MM.1S (cell line): Measurements from ENCODE around the gene SS18L1.

Source experiments
- DNase-seq: peaks from one replicate; pipeline ENCODE4 v3.0.0-alpha.2; 2015
- H2AFZ ChIP-seq: fragments of 300-600 bp; sonication (generic); 2 replicates; pipeline ENCODE4 v1.6.0; 2016; ENCODE audit warnings: antibody characterized with exemption, low read length
- H3F3A ChIP-seq: fragments of 300-600 bp; sonication (generic); 2 replicates; pipeline ENCODE4 v1.6.1; 2016; ENCODE audit warnings: mild to moderate bottlenecking, antibody characterized with exemption, low read length, moderate library complexity, mixed read lengths; ENCODE audit not compliant: insufficient read depth
- H3K27ac ChIP-seq: fragments of 300-600 bp; sonication (generic); 2 replicates; pipeline ENCODE4 v1.5.1; 2016; ENCODE audit warnings: mild to moderate bottlenecking, low read length
- H3K27me3 ChIP-seq: fragments of 300-600 bp; sonication (generic); replicated peaks from 2 replicates; pipeline ENCODE4 v1.6.0; 2016; ENCODE audit warnings: low read length; ENCODE audit not compliant: insufficient read depth
- H3K36me3 ChIP-seq: fragments of 300-600 bp; sonication (generic); replicated peaks from 2 replicates; pipeline ENCODE4 v1.6.1; 2016; ENCODE audit warnings: mild to moderate bottlenecking, low read length, mixed read lengths; ENCODE audit not compliant: insufficient read depth
- H3K4me1 ChIP-seq: fragments of 300-600 bp; sonication (generic); 2 replicates; pipeline ENCODE4 v1.6.1; 2016; ENCODE audit warnings: low read length, mixed read lengths
- H3K4me2 ChIP-seq: fragments of 300-600 bp; sonication (generic); 2 replicates; pipeline ENCODE4 v1.6.0; 2016; ENCODE audit warnings: low read depth, low read length
- H3K4me3 ChIP-seq: fragments of 300-600 bp; sonication (generic); 2 replicates; pipeline ENCODE4 v1.5.1; 2016; ENCODE audit warnings: low read length, mixed read lengths
- H3K79me2 ChIP-seq: fragments of 300-600 bp; sonication (generic); 2 replicates; pipeline ENCODE4 v1.6.1; 2016; ENCODE audit warnings: mixed run types, low read length, mixed read lengths
- H3K9ac ChIP-seq: fragments of 300-600 bp; sonication (generic); 2 replicates; pipeline ENCODE4 v1.6.1; 2016; ENCODE audit warnings: low read length, mixed read lengths
- H3K9me2 ChIP-seq: fragments of 300-600 bp; sonication (generic); replicated peaks from 2 replicates; pipeline ENCODE4 v1.6.1; 2016; ENCODE audit warnings: mild to moderate bottlenecking, low read length, mixed read lengths; ENCODE audit not compliant: insufficient read depth
- H3K9me3 ChIP-seq: fragments of 300-600 bp; sonication (generic); replicated peaks from 2 replicates; pipeline ENCODE4 v1.6.1; 2016; ENCODE audit warnings: mild to moderate bottlenecking, low read length, mixed read lengths; ENCODE audit not compliant: insufficient read depth
- H4K20me1 ChIP-seq: fragments of 300-600 bp; sonication (generic); 2 replicates; pipeline ENCODE4 v1.6.1; 2016; ENCODE audit warnings: mild to moderate bottlenecking, low read length, moderate library complexity, mixed read lengths; ENCODE audit not compliant: insufficient read depth
- CTCF ChIP-seq: fragments of 300-600 bp; sonication (generic); IDR thresholded peaks from 2 replicates; pipeline ENCODE4 v1.5.1; 2016; ENCODE audit warnings: antibody characterized with exemption, low read length, mixed read lengths
- EZH2 ChIP-seq: fragments of 300-600 bp; sonication (generic); optimal IDR thresholded peaks from 2 replicates; pipeline ENCODE3; 2017; ENCODE audit warnings: low read depth, mild to moderate bottlenecking, antibody characterized with exemption, low read length, mixed read lengths
- EZH2phosphoT487 ChIP-seq: fragments of 300-600 bp; sonication (generic); IDR thresholded peaks from 2 replicates; pipeline ENCODE4 v1.6.1; 2018; ENCODE audit warnings: antibody characterized with exemption, low read length

Gene SS18L1

GRCh38 chr20:62182469-62183425 lies 39.2 kb downstream of the SS18L1 start, which contains the start of gene MTG2:
MTG2 (plus strand) TSS chr20:62183028; CDS start chr20:62193421, 10,393 bp downstream.
- peaks cover 52% of the 10 kb centered on the region for H3K79me2 ChIP-seq
- H3K27me3 ChIP-seq, result no peaks in the 10 kb centered on the region
- H4K20me1 ChIP-seq, result no peaks in the 10 kb centered on the region
- peak; percentile 98 for DNase-seq
- H3K9me2 ChIP-seq, result no peaks in the 10 kb centered on the region
- H3K4me1 ChIP-seq, result peaks cover 8% of the 10 kb centered on the region
- no peak for TF ChIP-seq CTCF
- TF ChIP-seq EZH2phosphoT487, result no peak
- no peak for TF ChIP-seq EZH2
- H3K4me3 ChIP-seq, result peak within 1 kb of the TSS; percentile 77
- H2AFZ ChIP-seq, result peak within 1 kb of the TSS; percentile 95
- H3K4me2 ChIP-seq, result peak within 1 kb of the TSS; percentile 95
- no peaks in the 10 kb centered on the region for H3K9me3 ChIP-seq
- peaks cover 10% of the 10 kb centered on the region for H3F3A ChIP-seq
- peak within 1 kb of the TSS; percentile 88 for H3K9ac ChIP-seq
- H3K27ac ChIP-seq, result peak within 1 kb of the TSS; percentile 86
- H3K36me3 ChIP-seq, result no peaks in the 10 kb centered on the region

GRCh38 chr20:62183426-62184142 lies 40.0 kb downstream of the SS18L1 start:
- H3K79me2 ChIP-seq, result peaks cover 58% of the 10 kb centered on the region
- H3K27me3 ChIP-seq, result no peaks in the 10 kb centered on the region
- peak overlapping the region; percentile 86 for H3K4me2 ChIP-seq
- H3K9me2 ChIP-seq, result no peaks in the 10 kb centered on the region
- H3K4me1 ChIP-seq, result peaks cover 8% of the 10 kb centered on the region
- peaks cover 10% of the 10 kb centered on the region for H3F3A ChIP-seq
- peak overlapping the region; percentile 95 for H2AFZ ChIP-seq
- no peaks in the 10 kb centered on the region for H3K36me3 ChIP-seq
- DNase-seq, result no peak
- H3K27ac ChIP-seq, result peak overlapping the region; percentile 86; the same call in 1 of the 2 replicates
- H3K9ac ChIP-seq, result peak overlapping the region; percentile 88
- H3K4me3 ChIP-seq, result peak overlapping the region; percentile 77
- TF ChIP-seq EZH2phosphoT487 (no peak), EZH2 (no peak), CTCF (no peak)
- no peaks in the 10 kb centered on the region for H4K20me1 ChIP-seq
- H3K9me3 ChIP-seq, result no peaks in the 10 kb centered on the region

- H3K36me3 ChIP-seq, result no peaks in the 10 kb centered on the region
- no peak for TF ChIP-seq EZH2
- TF ChIP-seq CTCF, result no peak
- no peak for TF ChIP-seq EZH2phosphoT487
- H3K9me2 ChIP-seq, result no peaks in the 10 kb centered on the region
- no peaks in the 10 kb centered on the region for H4K20me1 ChIP-seq
- DNase-seq, result no peak
- no peaks in the 10 kb centered on the region for H3K27me3 ChIP-seq
- H3K9me3 ChIP-seq, result no peaks in the 10 kb centered on the region
- no peak overlapping the region for H3K4me2 ChIP-seq
- H3K4me1 ChIP-seq, result peaks cover 8% of the 10 kb centered on the region
- peaks cover 10% of the 10 kb centered on the region for H3F3A ChIP-seq
- no peak overlapping the region for H2AFZ ChIP-seq
- H3K9ac ChIP-seq, result no peak overlapping the region
- H3K79me2 ChIP-seq, result peaks cover 69% of the 10 kb centered on the region
- H3K4me3 ChIP-seq, result no peak overlapping the region
- no peak overlapping the region for H3K27ac ChIP-seq
These were observed 42.5 kb downstream of the SS18L1 start for GRCh38 chr20:62186096-62186426.
